Psoas muscle (tissue), 8 donors: Measurements from ENCODE around the gene RASSF10. TPM values are rescaled to one million over a fixed set of nuclear protein-coding genes. Genes with fewer than 3 reads are reported as not detected.

Experiments
- ATAC-seq, 4 donors: fragments of 200-7000 bp; cut with Tn5 transposase; one replicate each; pipeline ENCODE4 v1.9.1; 2020; ENCODE audit warnings: moderate library complexity in 3 of 4, mild to moderate bottlenecking in 2 of 4
- DNase-seq, 2 donors: peaks; one replicate each; pipeline ENCODE4 v3.0.0-alpha.2; 2020
- H3K27ac ChIP-seq: fragments of 200-600 bp; one replicate; pipeline ENCODE4 v1.8.0; 2022
- H3K27me3 ChIP-seq, 3 donors: fragments of 200-600 bp in 1 of 3; one replicate each; pipeline versions ENCODE4 v1.6.1 to v1.8.0; 2013 to 2022; ENCODE audit warnings: low read length in 2 of 3, mild to moderate bottlenecking in 2 of 3, moderate library complexity in 1 of 3; ENCODE audit not compliant: insufficient read depth in 3 of 3
- H3K36me3 ChIP-seq, 2 donors: fragments of 200-600 bp in 1 of 2; one replicate each; pipeline versions ENCODE4 v1.6.1 to v1.8.0; 2013 to 2022; ENCODE audit warnings: low read depth in 1 of 2, mild to moderate bottlenecking in 1 of 2, moderate library complexity in 1 of 2; ENCODE audit not compliant: insufficient read depth in 1 of 2
- H3K4me1 ChIP-seq: fragments of 200-600 bp; one replicate; pipeline ENCODE4 v1.8.0; 2022
- H3K4me3 ChIP-seq: fragments of 200-600 bp; one replicate; pipeline ENCODE4 v1.8.0; 2022; ENCODE audit warnings: mild to moderate bottlenecking
- H3K9me3 ChIP-seq: fragments of 200-600 bp; one replicate; pipeline ENCODE4 v1.8.0; 2022
- WGBS, 3 donors: extraction: QIAGEN DNeasy Blood & Tissue Kit; methylation state at CpG; one replicate each; pipeline versions ENCODE4 v1.1.6 to v1.1.7; 2013; 5-methylcytosine and 5-hydroxymethylcytosine counted together
- intact Hi-C, 2 donors: fragments of 100-400 bp; cut with DNase I; formaldehyde crosslinking; loops; one replicate each; pipeline versions ENCODE4 v1.11.0 to v1.14.2; 2022
- polyA plus RNA-seq, 3 donors: library from polyadenylated mRNA; stranded (reverse); fragments of 200-250 nt; gene quantifications; one replicate each; pipeline ENCODE4 v1.2.3, GENCODE V29; 2013
- total RNA-seq, 4 donors: library from RNA; stranded (reverse); fragmentation: NEBNext Ultra II Directional in 2 of 4; extraction: Animal tissue kit (Norgen Biotek cat#: 25700) in 2 of 4; gene quantifications; one replicate each; pipeline versions ENCODE4 v1.2.1 to v1.2.4, GENCODE V29; 2021 to 2023
- TF ChIP-seq, protein P1 (sequence below): fragments of 200-600 bp; IDR thresholded peaks from one replicate; pipeline ENCODE4 v1.8.0; 2022; ENCODE audit warnings: antibody characterized with exemption
- donor health status: healthy with polysubstance abuse.
- donor health status: DM: no; HTN: no; CAD: no; lungs with moderate emphysema.
- donor health status: Bipolar disorder and iron deficiency.
- donor health status: healthy.
- donor health status: DM: yes; HTN: yes; CAD: no.
- donor health status: DM: no; HTN: no; CAD: no.
- donor health status: DM: no; HTN: no; CAD: no.
- donor health status: DM: yes; HTN: yes; CAD: no.

RASSF10 gene
- total and polyA plus RNA-seq, 7 donors = 0.03 to 0.49 (median 0.26) TPM

DNA sequence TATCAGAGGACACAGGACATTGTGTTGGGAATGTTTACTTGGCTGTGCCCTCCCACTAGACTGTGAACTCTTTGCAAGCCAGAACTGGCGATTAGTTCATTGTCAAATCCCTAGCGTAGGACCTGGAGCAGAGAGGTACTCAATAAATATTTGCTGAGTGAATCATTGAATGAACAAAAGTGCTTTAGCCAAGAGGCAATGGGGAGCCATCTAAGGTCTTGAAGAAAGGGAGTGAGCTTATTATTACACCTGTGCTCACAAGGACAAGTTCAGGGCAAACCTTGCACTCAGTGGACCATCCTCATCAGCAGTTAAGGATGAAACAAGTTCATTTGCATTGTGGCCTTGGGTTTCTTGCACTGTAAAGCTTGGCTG, 1.1 kb upstream of the RASSF10 start:
- H3K4me3 ChIP-seq = no peak overlapping the region
- H3K4me1 ChIP-seq = peaks cover 17% of the 10 kb centered on the region
- H3K36me3 ChIP-seq = no peaks in the 10 kb centered on the region
- 85 to 89% (median 87%) methylated on average over 2 of the region's 2 CpGs for WGBS, 3 donors
- no peak for DNase-seq
- intact Hi-C loops = no loop called here
- H3K27ac ChIP-seq = no peak overlapping the region
- TF ChIP-seq, protein P1, sequence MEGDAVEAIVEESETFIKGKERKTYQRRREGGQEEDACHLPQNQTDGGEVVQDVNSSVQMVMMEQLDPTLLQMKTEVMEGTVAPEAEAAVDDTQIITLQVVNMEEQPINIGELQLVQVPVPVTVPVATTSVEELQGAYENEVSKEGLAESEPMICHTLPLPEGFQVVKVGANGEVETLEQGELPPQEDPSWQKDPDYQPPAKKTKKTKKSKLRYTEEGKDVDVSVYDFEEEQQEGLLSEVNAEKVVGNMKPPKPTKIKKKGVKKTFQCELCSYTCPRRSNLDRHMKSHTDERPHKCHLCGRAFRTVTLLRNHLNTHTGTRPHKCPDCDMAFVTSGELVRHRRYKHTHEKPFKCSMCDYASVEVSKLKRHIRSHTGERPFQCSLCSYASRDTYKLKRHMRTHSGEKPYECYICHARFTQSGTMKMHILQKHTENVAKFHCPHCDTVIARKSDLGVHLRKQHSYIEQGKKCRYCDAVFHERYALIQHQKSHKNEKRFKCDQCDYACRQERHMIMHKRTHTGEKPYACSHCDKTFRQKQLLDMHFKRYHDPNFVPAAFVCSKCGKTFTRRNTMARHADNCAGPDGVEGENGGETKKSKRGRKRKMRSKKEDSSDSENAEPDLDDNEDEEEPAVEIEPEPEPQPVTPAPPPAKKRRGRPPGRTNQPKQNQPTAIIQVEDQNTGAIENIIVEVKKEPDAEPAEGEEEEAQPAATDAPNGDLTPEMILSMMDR = no peak
- H3K27me3 ChIP-seq = peaks cover 0 to 74% (median 29%) of the 10 kb centered on the region in 3 donors
- no peaks in the 10 kb centered on the region for H3K9me3 ChIP-seq
- no peak for ATAC-seq

DNA sequence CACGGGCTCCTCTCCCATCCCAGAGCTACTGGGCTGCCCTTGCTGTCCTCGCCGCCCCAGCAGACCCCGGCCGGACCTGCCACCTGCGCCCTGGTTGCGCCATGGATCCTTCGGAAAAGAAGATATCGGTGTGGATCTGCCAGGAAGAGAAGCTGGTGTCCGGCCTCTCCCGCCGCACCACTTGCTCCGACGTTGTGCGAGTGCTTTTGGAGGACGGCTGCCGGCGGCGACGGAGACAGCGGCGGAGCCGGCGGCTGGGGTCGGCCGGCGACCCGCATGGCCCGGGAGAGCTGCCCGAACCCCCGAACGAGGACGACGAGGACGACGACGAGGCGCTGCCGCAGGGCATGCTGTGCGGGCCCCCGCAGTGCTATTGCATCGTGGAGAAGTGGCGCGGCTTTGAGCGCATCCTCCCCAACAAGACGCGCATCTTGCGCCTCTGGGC, 382 bp downstream of the RASSF10 start:
- DNase-seq (peak in 1 of 2 donors; percentile 50), ATAC-seq (peak in 2 of 4 donors; percentile 21 to 23)
- intact Hi-C loops = no loop called here
- no peaks in the 10 kb centered on the region for H3K9me3 ChIP-seq
- WGBS, 3 donors = 0 to 1% (median 0%) methylated on average over 22 to 48 of the region's 48 CpGs
- TF ChIP-seq, protein P1 = no peak
- peaks cover 17% of the 10 kb centered on the region for H3K4me1 ChIP-seq
- H3K27me3 ChIP-seq = peaks cover 3 to 78% (median 29%) of the 10 kb centered on the region in 3 donors
- peak overlapping the region; percentile 65 for H3K4me3 ChIP-seq
- no peaks in the 10 kb centered on the region for H3K36me3 ChIP-seq
- no peak overlapping the region for H3K27ac ChIP-seq

DNA sequence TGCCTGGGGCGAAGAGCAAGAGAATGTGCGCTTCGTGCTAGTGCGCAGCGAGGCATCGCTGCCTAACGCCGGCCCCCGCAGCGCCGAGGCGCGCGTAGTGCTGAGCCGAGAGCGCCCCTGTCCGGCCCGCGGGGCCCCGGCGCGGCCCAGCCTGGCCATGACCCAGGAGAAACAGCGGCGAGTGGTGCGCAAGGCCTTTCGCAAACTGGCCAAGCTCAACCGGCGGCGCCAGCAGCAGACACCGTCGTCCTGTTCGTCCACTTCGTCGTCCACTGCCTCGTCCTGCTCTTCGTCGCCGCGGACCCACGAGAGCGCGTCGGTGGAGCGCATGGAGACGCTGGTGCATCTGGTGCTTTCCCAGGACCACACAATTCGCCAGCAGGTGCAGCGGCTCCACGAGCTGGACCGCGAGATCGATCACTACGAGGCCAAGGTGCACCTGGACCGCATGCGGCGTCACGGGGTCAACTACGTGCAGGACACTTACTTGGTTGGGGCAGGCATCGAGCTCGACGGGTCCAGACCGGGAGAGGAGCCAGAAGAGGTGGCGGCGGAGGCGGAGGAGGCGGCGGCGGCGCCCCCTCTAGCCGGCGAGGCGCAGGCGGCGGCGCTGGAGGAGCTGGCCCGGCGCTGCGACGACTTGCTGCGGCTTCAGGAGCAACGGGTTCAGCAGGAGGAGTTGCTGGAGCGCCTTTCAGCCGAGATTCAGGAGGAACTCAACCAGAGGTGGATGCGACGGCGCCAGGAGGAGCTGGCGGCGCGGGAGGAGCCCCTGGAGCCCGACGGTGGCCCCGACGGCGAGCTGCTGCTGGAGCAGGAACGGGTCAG, 1.0 kb downstream of the RASSF10 start:
- Histone ChIP-seq H3K9me3 (no peaks in the 10 kb centered on the region), H3K36me3 (no peaks in the 10 kb centered on the region), H3K4me1 (peaks cover 17% of the 10 kb centered on the region), H3K27ac (no peak overlapping the region), H3K4me3 (peak overlapping the region; percentile 65), H3K27me3 (peaks cover 3 to 73% (median 29%) of the 10 kb centered on the region in 3 donors)
- WGBS, 3 donors = 1 to 2% (median 1%) methylated on average over 83 to 94 of the region's 94 CpGs
- intact Hi-C loops = no loop called here
- TF ChIP-seq, protein P1 = no peak
- ATAC-seq (peak in 3 of 4 donors; percentile 57 to 68 (median 61)), DNase-seq (peak; percentile 16 to 56)

GRCh38 chr11:13010749-13011465, 1.8 kb downstream of the RASSF10 start:
- intact Hi-C loops = no loop called here
- peaks cover 3 to 69% (median 29%) of the 10 kb centered on the region in 3 donors for H3K27me3 ChIP-seq

More at GRCh38 chr11:13010749-13011465, 1.8 kb downstream of the RASSF10 start:
- peak in 2 of 4 donors; percentile 22 to 44 for ATAC-seq
- Histone ChIP-seq H3K9me3 (no peaks in the 10 kb centered on the region), H3K27ac (no peak overlapping the region), H3K4me1 (peaks cover 17% of the 10 kb centered on the region), H3K36me3 (no peaks in the 10 kb centered on the region), H3K4me3 (peak overlapping the region; percentile 65)
- DNase-seq = no peak
- WGBS, 3 donors = 7 to 11% (median 10%) methylated on average over 35 to 37 of the region's 37 CpGs
- TF ChIP-seq, protein P1 = no peak
